GM12878 (cell line): ENCODE results near the gene ISG15. TPM values are rescaled to one million over a fixed set of nuclear protein-coding genes. Genes with fewer than 3 reads are reported as not detected.
"Not testable (repeated sequence)": the region's sequence is repeated elsewhere in the genome, so short reads cannot be mapped to it uniquely, and the experiment has no call there.

ENCODE experiments used
- ATAC-seq: fragments of 200-7000 bp; cut with Tn5 transposase; 3 replicates; pipeline ENCODE4 v1.9.1; 2020; ENCODE audit warnings: mild to moderate bottlenecking, moderate library complexity
- BruUV-seq: library from RNA; stranded (reverse); fragments of 400-500 nt; replicated peaks from 2 replicates; lab custom pipeline; 2021; lab: Mats Ljungman, UMichigan
- CTCF ChIA-PET: fragments of 300-600 bp; sonication (Branson Sonifier 250); formaldehyde crosslinking; extraction: SDS; loops from one replicate; lab custom pipeline; 2021; ENCODE audit warnings: inconsistent platforms; lab: Yijun Ruan, JAX
- POLR2A ChIA-PET: fragments of 350-600 bp; formaldehyde crosslinking; extraction: SDS; loops from one replicate; lab custom pipeline; 2021; ENCODE audit warnings: inconsistent platforms; lab: Charles Lee
- RAD21 ChIA-PET: fragments of 300-600 bp; sonication (Branson Sonifier 250); formaldehyde crosslinking; loops from one replicate; lab custom pipeline; 2023; ENCODE audit warnings: antibody characterized with exemption; ENCODE audit not compliant: unreplicated experiment; lab: Charles Lee
- SMC1A ChIA-PET: fragments of 300-600 bp; sonication (Branson Sonifier 250); formaldehyde crosslinking; loops from one replicate; lab custom pipeline; 2023; ENCODE audit not compliant: unreplicated experiment, uncharacterized antibody; lab: Charles Lee
- DNase-seq: peaks from one replicate; pipeline ENCODE4 v3.0.0-alpha.2; 2011; ENCODE audit warnings: low read depth, low spot score
- FAIRE-seq: peaks from 3 replicates; lab custom pipeline; 2011; peaks lifted over from hg19 to GRCh38; lab: Jason Lieb, UNC
- H2AFZ ChIP-seq: 2 replicates; pipeline ENCODE4 v1.6.0; 2011; ENCODE audit warnings: low read depth, low read length, control low read depth; ENCODE audit not compliant: control insufficient read depth
- H3K27ac ChIP-seq: 2 replicates; pipeline ENCODE4 v1.5.1; 2011; ENCODE audit warnings: control low read depth; ENCODE audit not compliant: control insufficient read depth, insufficient read depth
- H3K27me3 ChIP-seq, 2 experiments: replicated peaks in 1 of 2; 2 replicates each; pipeline versions ENCODE4 v1.6.0 to v1.6.1; 2011; ENCODE audit warnings: low read length in 1 of 2; ENCODE audit not compliant: control insufficient read depth in 2 of 2, insufficient read depth in 2 of 2
- H3K36me3 ChIP-seq, 2 experiments: 2 replicates each; pipeline ENCODE4 v1.5.1; 2011; ENCODE audit warnings: low read length in 1 of 2; ENCODE audit not compliant: control insufficient read depth in 2 of 2, insufficient read depth in 2 of 2
- H3K4me1 ChIP-seq: 2 replicates; pipeline ENCODE4 v1.6.1; 2011; ENCODE audit warnings: mild to moderate bottlenecking, low read length, moderate library complexity, mixed read lengths; ENCODE audit not compliant: control insufficient read depth, insufficient read depth
- H3K4me2 ChIP-seq: 2 replicates; pipeline ENCODE4 v1.6.0; 2011; ENCODE audit warnings: control low read depth; ENCODE audit not compliant: control insufficient read depth, insufficient read depth
- H3K4me3 ChIP-seq: fragments of 200-600 bp; sonication (generic); 2 replicates; pipeline ENCODE4 v1.5.1; 2016
- H3K79me2 ChIP-seq: 2 replicates; pipeline ENCODE4 v1.6.0; 2011; ENCODE audit warnings: low read length; ENCODE audit not compliant: control insufficient read depth, insufficient read depth
- H3K9ac ChIP-seq: 2 replicates; pipeline ENCODE4 v1.8.0; 2011; ENCODE audit warnings: low read length, control low read depth, mixed read lengths; ENCODE audit not compliant: control insufficient read depth, insufficient read depth
- H3K9me3 ChIP-seq: replicated peaks from 3 replicates; pipeline ENCODE4 v1.5.1; 2011; ENCODE audit warnings: mild to moderate bottlenecking, low read length; ENCODE audit not compliant: control insufficient read depth, insufficient read depth
- H4K20me1 ChIP-seq: 2 replicates; pipeline ENCODE4 v1.6.0; 2011; ENCODE audit not compliant: control insufficient read depth, insufficient read depth
- ASH2L ChIP-seq: fragments of 300-600, 200-600 bp; sonication (generic); IDR thresholded peaks from 2 replicates; pipeline ENCODE4 v1.6.1; 2017; ENCODE audit warnings: low read depth, mild to moderate bottlenecking, borderline replicate concordance
- ATF7 ChIP-seq: fragments of 450-650 bp; IDR thresholded peaks from 2 replicates; pipeline ENCODE4 v1.6.1; 2016; ENCODE audit warnings: low read depth, mild to moderate bottlenecking
- FOS ChIP-seq: IDR thresholded peaks from 3 replicates; pipeline ENCODE4 v1.6.1; 2011; ENCODE audit warnings: borderline replicate concordance; ENCODE audit not compliant: insufficient read length; ENCODE audit errors: extremely low read depth
- HDGF ChIP-seq: fragments of 450-650 bp; IDR thresholded peaks from 2 replicates; pipeline ENCODE4 v1.6.1; 2016; ENCODE audit warnings: antibody characterized with exemption
- IKZF1 ChIP-seq: fragments of 450-650 bp; conservative IDR thresholded peaks from 2 replicates; pipeline ENCODE4 v1.6.1; 2017; ENCODE audit warnings: antibody characterized with exemption, mild to moderate bottlenecking
- MLLT1 ChIP-seq: fragments of 450-650 bp; IDR thresholded peaks from 2 replicates; pipeline ENCODE4 v1.6.1; 2016; ENCODE audit warnings: mild to moderate bottlenecking
- MYC ChIP-seq: IDR thresholded peaks from 2 replicates; pipeline ENCODE4 v1.6.1; 2011; ENCODE audit warnings: mild to moderate bottlenecking, low read length, moderate library complexity, inconsistent platforms; ENCODE audit not compliant: insufficient read depth, insufficient replicate concordance, insufficient read length, severe bottlenecking
- POLR2A ChIP-seq: IDR thresholded peaks from 2 replicates; pipeline ENCODE4 v1.6.1; 2011; ENCODE audit warnings: low read depth, mild to moderate bottlenecking, low read length
- RCOR1 ChIP-seq: conservative IDR thresholded peaks from 2 replicates; pipeline ENCODE4 v1.6.1; 2012; ENCODE audit warnings: low read depth, low read length, improper control_type of control experiment
- RFX5 ChIP-seq: IDR thresholded peaks from 2 replicates; pipeline ENCODE4 v1.6.1; 2011; ENCODE audit warnings: low read depth, low read length, improper control_type of control experiment
- RUNX3 ChIP-seq: IDR thresholded peaks from 2 replicates; pipeline ENCODE4 v1.6.1; 2012; ENCODE audit warnings: low read length, inconsistent platforms
- SPI1 ChIP-seq: IDR thresholded peaks from 2 replicates; pipeline ENCODE4 v1.6.1; 2011; ENCODE audit warnings: low read depth, mild to moderate bottlenecking, low read length, moderate library complexity, borderline replicate concordance; ENCODE audit not compliant: insufficient read depth
- SREBF1 ChIP-seq: IDR thresholded peaks from 2 replicates; pipeline ENCODE4 v1.6.1; 2012; ENCODE audit warnings: mild to moderate bottlenecking, low read length
- ZNF207 ChIP-seq: fragments of 450-650 bp; IDR thresholded peaks from 2 replicates; pipeline ENCODE4 v1.6.1; 2014; ENCODE audit warnings: antibody characterized with exemption, mild to moderate bottlenecking, borderline replicate concordance
- WGBS: methylation state at CpG from one replicate; pipeline ENCODE4 v1.1.6; 2016; ENCODE audit warnings: low lambda C conversion rate; ENCODE audit not compliant: insufficient replicate concordance, insufficient coverage; ENCODE audit errors: missing lambda C conversion rate; 5-methylcytosine and 5-hydroxymethylcytosine counted together
- in situ Hi-C: fragments of 300-500 bp; cut with MboI; formaldehyde crosslinking; loops from 9 replicates; pipeline ENCODE4 v1.14.3; 2018; ENCODE audit warnings: mixed read lengths
- intact Hi-C: fragments of 100-400 bp; cut with micrococcal nuclease; formaldehyde crosslinking; loops from one replicate; pipeline ENCODE4 v1.14.2; 2022; ENCODE audit not compliant: unreplicated experiment
- polyA plus RNA-seq, 11 experiments: library from polyadenylated mRNA; depleted of rRNA in 4 of 11; unstranded in 6 of 11; stranded (reverse) in 5 of 11; fragments of >200 nt; fragmentation: Nextera tagmentation in 4 of 11; fragmentation: Illumina TruSeq in 1 of 11; extraction: Ambion mirVana in 4 of 11; extraction: Trizol in 1 of 11; gene quantifications; 1 replicate in 1 of 11; 2 replicates in 10 of 11; pipeline versions ENCODE4 v1.2.1 to v1.2.3, GENCODE V29; 2011 to 2016; ENCODE audit warnings: inconsistent platforms in 2 of 11, missing spikeins in 2 of 11, low read depth in 1 of 11
- total RNA-seq, 4 experiments: library from RNA; depleted of rRNA in 3 of 4; stranded (reverse); fragments of >200 nt in 3 of 4; fragmentation: Illumina TruSeq in 1 of 4; extraction: Trizol in 1 of 4; gene quantifications; 2 replicates each; pipeline versions ENCODE4 v1.2.1 to v1.2.3, GENCODE V29; 2013 to 2021

ISG15 gene
- total and polyA plus RNA-seq, 10 of the 15 experiments (the other 5 are each of a cell fraction or from before 2014, with no cell fraction given) = 7.8 to 384 (median 274) TPM

- no peaks in the 10 kb centered on the region for H3K36me3 ChIP-seq
- no peaks in the 10 kb centered on the region for H3K79me2 ChIP-seq
- POLR2A ChIA-PET = interaction anchor here (5.4 kb wide), 1 partner anchor 7 kb away, joined by 22 read pairs; the partner anchor contains the start of gene ISG15
- in situ Hi-C loops (no loop called here), intact Hi-C loops (no loop called here)
- H3K4me1 ChIP-seq = peaks cover 17% of the 10 kb centered on the region
- WGBS = 80% methylated on average over 37 of the region's 37 CpGs
- RAD21 ChIA-PET = interaction anchor here (0.6 to 1.1 kb wide), 2 partner anchors 27 to 206 kb away, joined by 3 to 4 read pairs; no protein-coding TSS in a partner anchor
- H3K4me3 ChIP-seq = no peak overlapping the region
- no peak for DNase-seq
- no peak for TF ChIP-seq ASH2L
- no peak for TF ChIP-seq POLR2A
- TF ChIP-seq SPI1 = no peak
- no peak for TF ChIP-seq IKZF1
- no peak for TF ChIP-seq MYC
- no peak for TF ChIP-seq MLLT1
- TF ChIP-seq HDGF = no peak
- no peak for TF ChIP-seq ATF7
- TF ChIP-seq RUNX3 = no peak
- TF ChIP-seq FOS = no peak
- TF ChIP-seq ZNF207 = no peak
- no peak for TF ChIP-seq SREBF1
- no peak for TF ChIP-seq RFX5
- no peak for TF ChIP-seq RCOR1
- BruUV-seq = no TSS peak
- H4K20me1 ChIP-seq = no peaks in the 10 kb centered on the region
- peaks cover 2% of the 10 kb centered on the region; the same call in 1 of the 3 replicates for H3K9me3 ChIP-seq
- no peak overlapping the region for H2AFZ ChIP-seq
- CTCF ChIA-PET = interaction anchor here (0.8 kb wide), 1 partner anchor 15 kb away, joined by 3 read pairs; no protein-coding TSS in a partner anchor
- FAIRE-seq = no peak
- SMC1A ChIA-PET = interaction anchor here (1.1 kb wide), 1 partner anchor 13 kb away, joined by 4 read pairs; the partner anchor contains the start of gene AGRN
- no peak overlapping the region for H3K9ac ChIP-seq
- peaks cover 0 to 2% of the 10 kb centered on the region in 2 experiments; a peak in 1 of 4 replicates for H3K27me3 ChIP-seq
- no peak for ATAC-seq
- H3K27ac ChIP-seq = no peak overlapping the region
- no peak overlapping the region for H3K4me2 ChIP-seq
Measured at GRCh38 chr1:1006305-1007159, 6.8 kb upstream of the ISG15 start.

- ChIA-PET POLR2A (interaction anchor here (1.4 kb wide), 1 partner anchor 8 kb away, joined by 3 read pairs; no protein-coding TSS in a partner anchor), CTCF (interaction anchor here (1.4 kb wide), 1 partner anchor 9 kb away, joined by 3 read pairs; no protein-coding TSS in a partner anchor)
- H3K4me3 ChIP-seq, ATAC-seq, H3K36me3 ChIP-seq, H3K27me3 ChIP-seq, FAIRE-seq, in situ Hi-C loops, DNase-seq, H2AFZ ChIP-seq, H3K9me3 ChIP-seq, H3K9ac ChIP-seq, BruUV-seq, RAD21 ChIA-PET, H4K20me1 ChIP-seq, intact Hi-C loops, H3K27ac ChIP-seq, SMC1A ChIA-PET, H3K4me2 ChIP-seq: not testable (repeated sequence)
- peaks cover 18% of the 10 kb centered on the region for H3K79me2 ChIP-seq
- 83% methylated on average over 8 of the region's 8 CpGs for WGBS
- H3K4me1 ChIP-seq = peaks cover 13% of the 10 kb centered on the region
Measured at GRCh38 chr1:1010131-1010530, 3.2 kb upstream of the ISG15 start.
